DOHH2 (cell line): ENCODE results near the gene KRT77.

Source experiments
- H3F3A ChIP-seq: fragments of 200-600 bp; sonication (generic), shearing (Covaris generic); 2 replicates; pipeline ENCODE4 v1.6.0; 2016; ENCODE audit warnings: antibody characterized with exemption, mild to moderate bottlenecking; ENCODE audit not compliant: control insufficient read depth, insufficient read depth
- H3K27ac ChIP-seq: fragments of 200-600 bp; sonication (generic); 2 replicates; pipeline ENCODE4 v1.5.1; 2014; ENCODE audit warnings: low read depth, mild to moderate bottlenecking, low read length, moderate library complexity
- H3K27me3 ChIP-seq: fragments of 200-600 bp; sonication (generic); 2 replicates; pipeline ENCODE4 v1.6.1; 2014; ENCODE audit warnings: mild to moderate bottlenecking, low read length, mixed read lengths; ENCODE audit not compliant: control insufficient read depth
- H3K36me3 ChIP-seq: fragments of 200-600 bp; sonication (generic); 2 replicates; pipeline ENCODE4 v1.6.1; 2014; ENCODE audit warnings: mild to moderate bottlenecking, low read length, moderate library complexity, mixed read lengths; ENCODE audit not compliant: control insufficient read depth
- H3K4me1 ChIP-seq: fragments of 200-600 bp; sonication (generic); 2 replicates; pipeline ENCODE4 v1.6.1; 2014; ENCODE audit warnings: mild to moderate bottlenecking, low read length, mixed read lengths; ENCODE audit not compliant: control insufficient read depth
- H3K4me2 ChIP-seq: fragments of 200-600 bp; sonication (generic); 2 replicates; pipeline ENCODE4 v1.6.0; 2014; ENCODE audit warnings: mild to moderate bottlenecking, low read length, moderate library complexity
- H3K4me3 ChIP-seq: fragments of 200-600 bp; sonication (generic); 2 replicates; pipeline ENCODE4 v1.5.1; 2014; ENCODE audit warnings: mild to moderate bottlenecking, low read length, mixed read lengths
- H3K79me2 ChIP-seq: fragments of 200-600 bp; sonication (generic); 2 replicates; pipeline ENCODE4 v1.6.1; 2014; ENCODE audit warnings: mild to moderate bottlenecking, low read length, mixed read lengths; ENCODE audit not compliant: control insufficient read depth
- H3K9me2 ChIP-seq: fragments of 200-600 bp; sonication (generic); replicated peaks from 2 replicates; pipeline ENCODE4 v1.6.1; 2014; ENCODE audit warnings: mild to moderate bottlenecking, low read length, mixed read lengths; ENCODE audit not compliant: control insufficient read depth
- H3K9me3 ChIP-seq: fragments of 200-600 bp; sonication (generic); 2 replicates; pipeline ENCODE4 v1.6.1; 2014; ENCODE audit warnings: antibody characterized with exemption, low read length, mixed read lengths; ENCODE audit not compliant: control insufficient read depth, insufficient read depth
- H4K20me1 ChIP-seq: fragments of 200-600 bp; sonication (generic); 2 replicates; pipeline ENCODE4 v1.6.0; 2014; ENCODE audit warnings: low read depth, mild to moderate bottlenecking, antibody characterized with exemption, low read length, moderate library complexity; ENCODE audit not compliant: control insufficient read depth, insufficient read depth
- CTCF ChIP-seq: fragments of 200-600 bp; sonication (generic); IDR thresholded peaks from one replicate; pipeline ENCODE4 v1.5.1; 2014; ENCODE audit warnings: antibody characterized with exemption, mild to moderate bottlenecking, low read depth, low read length; ENCODE audit not compliant: poor library complexity, severe bottlenecking
- EZH2phosphoT487 ChIP-seq: fragments of 200-600 bp; sonication (generic); IDR thresholded peaks from 2 replicates; pipeline ENCODE4 v1.6.1; 2017; ENCODE audit warnings: borderline replicate concordance, mild to moderate bottlenecking, antibody characterized with exemption, low read length, moderate library complexity, mixed read lengths

Gene KRT77

GRCh38 chr12:52744493-52745156 is 41.3 kb upstream of the KRT77 start:
- Histone ChIP-seq H3K9me2 (no peaks in the 10 kb centered on the region), H3K4me1 (no peaks in the 10 kb centered on the region), H3K4me2 (no peak overlapping the region), H3K27me3 (no peaks in the 10 kb centered on the region), H3K36me3 (no peaks in the 10 kb centered on the region), H3F3A (no peaks in the 10 kb centered on the region), H3K27ac (no peak overlapping the region), H3K79me2 (no peaks in the 10 kb centered on the region), H3K9me3 (no peaks in the 10 kb centered on the region), H3K4me3 (no peak overlapping the region), H4K20me1 (no peaks in the 10 kb centered on the region)
- TF ChIP-seq CTCF (no peak), EZH2phosphoT487 (no peak)

DNA sequence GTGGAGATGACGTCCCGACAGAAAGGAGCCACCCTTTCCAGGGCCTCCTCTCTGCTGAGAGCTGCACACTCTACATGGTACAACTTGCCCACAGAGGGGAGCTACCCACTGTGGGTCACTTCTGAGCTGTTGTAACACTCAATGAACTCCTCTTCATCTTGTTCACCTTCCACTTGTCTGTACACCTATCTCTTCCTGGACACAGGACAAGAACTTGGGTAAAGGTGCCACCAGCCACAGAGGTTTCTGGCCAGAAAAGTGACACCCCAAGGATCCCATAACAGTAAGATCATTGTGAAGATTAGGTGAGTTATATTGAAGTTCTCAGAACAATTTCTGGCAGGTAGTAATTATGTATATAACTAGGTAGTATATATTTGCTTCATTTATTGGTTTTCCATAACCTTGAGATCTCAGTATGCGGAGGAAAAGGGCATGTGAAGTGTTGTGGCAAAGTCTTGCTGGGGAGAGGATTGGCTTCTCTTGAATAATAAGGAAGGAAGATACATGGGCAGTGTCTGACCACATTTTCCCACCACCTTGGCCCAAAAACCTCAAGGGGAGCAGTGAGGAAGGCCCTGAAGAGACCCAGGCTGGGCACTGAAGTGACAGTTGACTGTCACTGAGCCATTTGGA is 39.6 kb upstream of the KRT77 start:
- Histone ChIP-seq H3K4me3 (no peak overlapping the region), H3K27me3 (no peaks in the 10 kb centered on the region), H3K4me1 (no peaks in the 10 kb centered on the region), H3F3A (no peaks in the 10 kb centered on the region), H4K20me1 (no peaks in the 10 kb centered on the region), H3K9me2 (no peaks in the 10 kb centered on the region), H3K4me2 (no peak overlapping the region), H3K27ac (no peak overlapping the region), H3K79me2 (no peaks in the 10 kb centered on the region), H3K36me3 (no peaks in the 10 kb centered on the region), H3K9me3 (no peaks in the 10 kb centered on the region)
- TF ChIP-seq EZH2phosphoT487 (no peak), CTCF (no peak)

DNA sequence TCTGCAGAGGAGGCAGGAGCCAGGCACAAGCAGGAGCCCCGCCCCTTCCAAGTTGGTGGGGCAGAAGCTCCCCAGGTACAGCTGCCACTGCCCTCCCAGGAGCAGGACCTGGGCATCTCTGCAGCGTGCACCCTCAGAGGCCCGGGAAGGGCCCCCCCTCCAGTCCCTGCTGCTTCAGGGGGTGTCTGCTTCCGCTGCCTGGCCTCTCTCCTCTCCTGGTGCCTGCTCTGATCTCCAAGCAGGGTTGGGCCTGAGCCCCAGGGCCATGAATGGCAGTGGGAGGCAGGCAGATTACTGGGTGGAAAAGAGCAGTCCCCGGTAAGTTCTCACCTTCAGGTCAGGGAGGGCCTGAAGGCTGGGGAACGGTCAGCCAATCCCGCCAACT is 38.9 kb upstream of the KRT77 start:
- Histone ChIP-seq H3K4me2 (no peak overlapping the region), H3K9me2 (no peaks in the 10 kb centered on the region), H3K4me3 (no peak overlapping the region), H3K79me2 (no peaks in the 10 kb centered on the region), H3K4me1 (no peaks in the 10 kb centered on the region), H4K20me1 (no peaks in the 10 kb centered on the region), H3F3A (no peaks in the 10 kb centered on the region), H3K27me3 (no peaks in the 10 kb centered on the region), H3K36me3 (no peaks in the 10 kb centered on the region), H3K27ac (no peak overlapping the region), H3K9me3 (no peaks in the 10 kb centered on the region)
- no peak for TF ChIP-seq EZH2phosphoT487
- no peak for TF ChIP-seq CTCF
